Measurements from ENCODE around the gene HGD. TPM values are rescaled to one million over a fixed set of nuclear protein-coding genes. Genes with fewer than 3 reads are reported as not detected.

The HGD gene
- total RNA-seq, 1 donor from 2014 or later, result 0.19 TPM

DNA sequence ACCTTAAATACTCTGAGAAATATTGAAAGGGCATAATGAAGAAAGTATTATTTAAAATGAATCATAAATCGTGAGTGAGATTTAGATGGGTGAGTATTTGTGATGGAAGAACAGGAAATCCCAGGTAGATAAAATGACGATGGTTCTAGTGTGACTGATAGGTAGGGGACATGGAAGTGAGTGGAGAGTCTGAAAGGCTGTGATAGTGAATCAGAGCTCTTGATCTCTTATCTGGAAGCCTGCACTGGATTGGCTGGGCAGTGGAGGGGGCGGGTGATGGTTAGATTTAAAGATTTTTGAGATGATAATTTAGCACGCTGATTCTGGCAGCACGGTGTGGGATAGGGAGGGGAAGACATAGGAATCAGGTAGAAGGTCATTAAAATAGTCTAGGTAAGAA lies 20.1 kb downstream of the HGD start:
- Mint-ChIP-seq H3K36me3 (ENCODE audit: low read depth) (no peaks in the 10 kb centered on the region), H3K27ac (no peak overlapping the region), H3K4me3 (no peak overlapping the region)

DNA sequence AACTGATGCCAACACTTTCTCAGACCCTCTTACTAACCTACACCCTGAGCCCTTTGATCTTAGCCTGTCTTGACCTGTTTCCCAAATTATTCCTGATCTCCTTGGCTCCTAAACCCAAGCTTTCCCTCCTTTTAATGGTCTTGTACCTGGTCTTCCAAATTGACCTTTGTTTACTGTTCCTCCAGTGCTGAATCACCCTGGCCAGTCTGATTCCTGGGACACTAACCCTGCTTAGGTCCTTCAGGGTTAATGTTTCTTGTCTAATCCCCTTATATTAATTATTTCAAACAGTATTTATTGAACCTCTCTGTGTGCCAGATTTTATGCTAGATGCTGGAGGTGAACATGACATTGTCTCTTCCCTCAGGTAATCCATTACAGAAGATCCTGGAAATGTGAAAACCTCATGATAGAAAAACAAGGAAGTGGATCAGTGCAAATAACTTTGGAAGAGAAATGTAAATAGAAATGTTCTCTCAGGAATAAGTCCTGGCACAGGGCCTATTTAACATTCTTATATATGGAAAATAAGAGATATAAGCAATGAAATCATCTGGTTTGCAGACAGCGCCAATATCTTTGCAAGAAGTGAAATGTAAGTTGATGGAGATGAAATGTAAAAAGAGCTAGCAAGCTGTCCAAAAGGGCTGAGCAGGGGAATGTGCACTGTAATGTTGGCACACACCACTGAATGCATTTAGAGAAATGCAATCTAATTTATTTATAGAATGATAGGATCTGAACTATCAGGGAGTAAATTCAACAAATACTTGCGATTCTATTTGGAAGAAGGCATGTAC lies 20.7 kb downstream of the HGD start:
- Mint-ChIP-seq H3K27me3 (peaks cover 13% of the 10 kb centered on the region), H3K36me3 (ENCODE audit: low read depth) (no peaks in the 10 kb centered on the region), H3K27ac (no peak overlapping the region), H3K4me1 (no peaks in the 10 kb centered on the region), H3K9me3 (peaks cover 5% of the 10 kb centered on the region), H3K4me3 (no peak overlapping the region)
- no peak for DNase-seq
- intact Hi-C loops (cut with micrococcal nuclease), result no loop called here

More for the DNA sequence above, 20.1 kb downstream of the HGD start:
- no peak for DNase-seq
- H3K27me3 Mint-ChIP-seq, result peaks cover 13% of the 10 kb centered on the region
- peaks cover 5% of the 10 kb centered on the region for H3K9me3 Mint-ChIP-seq
- intact Hi-C loops (cut with micrococcal nuclease), result no loop called here
- H3K4me1 Mint-ChIP-seq, result no peaks in the 10 kb centered on the region

DNA sequence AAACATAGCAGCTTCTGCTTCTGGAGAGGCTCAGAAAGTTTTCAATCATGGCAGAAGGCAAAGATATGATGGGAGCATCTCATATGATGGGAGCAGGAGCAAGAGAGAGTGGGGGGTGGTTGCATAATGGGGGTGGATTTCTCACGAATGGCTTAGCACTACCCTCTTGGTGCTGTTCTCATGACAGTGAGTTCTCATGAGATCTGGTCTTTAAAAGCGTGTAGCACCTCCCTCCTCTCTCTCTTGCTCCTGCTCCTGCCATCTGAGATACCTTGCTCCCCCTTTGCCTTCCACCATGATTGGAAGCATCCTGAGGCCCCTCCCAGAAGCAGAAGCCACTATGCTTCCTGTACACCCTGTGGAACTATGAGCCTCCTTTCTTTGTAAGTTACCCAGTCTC lies 22.2 kb downstream of the HGD start:
- intact Hi-C loops (cut with micrococcal nuclease), result no loop called here
- no peak overlapping the region for H3K27ac Mint-ChIP-seq
- no peaks in the 10 kb centered on the region for H3K4me1 Mint-ChIP-seq
- no peak for DNase-seq
- H3K9me3 Mint-ChIP-seq, result peaks cover 5% of the 10 kb centered on the region
- H3K36me3 Mint-ChIP-seq (ENCODE audit: low read depth), result no peaks in the 10 kb centered on the region
- H3K27me3 Mint-ChIP-seq, result peaks cover 11% of the 10 kb centered on the region
- no peak overlapping the region for H3K4me3 Mint-ChIP-seq

DNA sequence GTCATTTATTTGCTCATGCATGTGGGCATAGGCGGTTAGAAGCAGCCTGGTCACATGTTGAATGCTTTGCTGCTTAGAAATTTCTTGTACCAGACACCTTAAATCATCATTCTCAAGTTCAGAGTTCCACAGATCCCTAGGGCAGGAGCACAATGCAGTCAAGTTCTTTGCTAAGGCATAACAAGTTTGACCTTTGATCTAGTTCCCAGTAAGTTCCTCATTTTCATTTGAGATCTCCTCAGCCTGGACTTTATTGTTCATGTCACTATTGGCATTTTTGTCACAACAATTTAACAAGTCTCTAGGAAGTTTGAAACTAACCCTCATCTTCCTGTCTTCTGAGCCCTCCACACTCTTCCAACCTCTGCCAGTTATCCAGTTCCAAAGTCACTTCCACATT lies 22.8 kb downstream of the HGD start:
- intact Hi-C loops (cut with micrococcal nuclease), result no loop called here
- peaks cover 10% of the 10 kb centered on the region for H3K27me3 Mint-ChIP-seq
- no peak overlapping the region for H3K4me3 Mint-ChIP-seq
- H3K4me1 Mint-ChIP-seq, result no peaks in the 10 kb centered on the region
- no peak overlapping the region for H3K27ac Mint-ChIP-seq
- no peaks in the 10 kb centered on the region for H3K36me3 Mint-ChIP-seq (ENCODE audit: low read depth)
- H3K9me3 Mint-ChIP-seq, result peaks cover 5% of the 10 kb centered on the region
- DNase-seq, result no peak

DNA sequence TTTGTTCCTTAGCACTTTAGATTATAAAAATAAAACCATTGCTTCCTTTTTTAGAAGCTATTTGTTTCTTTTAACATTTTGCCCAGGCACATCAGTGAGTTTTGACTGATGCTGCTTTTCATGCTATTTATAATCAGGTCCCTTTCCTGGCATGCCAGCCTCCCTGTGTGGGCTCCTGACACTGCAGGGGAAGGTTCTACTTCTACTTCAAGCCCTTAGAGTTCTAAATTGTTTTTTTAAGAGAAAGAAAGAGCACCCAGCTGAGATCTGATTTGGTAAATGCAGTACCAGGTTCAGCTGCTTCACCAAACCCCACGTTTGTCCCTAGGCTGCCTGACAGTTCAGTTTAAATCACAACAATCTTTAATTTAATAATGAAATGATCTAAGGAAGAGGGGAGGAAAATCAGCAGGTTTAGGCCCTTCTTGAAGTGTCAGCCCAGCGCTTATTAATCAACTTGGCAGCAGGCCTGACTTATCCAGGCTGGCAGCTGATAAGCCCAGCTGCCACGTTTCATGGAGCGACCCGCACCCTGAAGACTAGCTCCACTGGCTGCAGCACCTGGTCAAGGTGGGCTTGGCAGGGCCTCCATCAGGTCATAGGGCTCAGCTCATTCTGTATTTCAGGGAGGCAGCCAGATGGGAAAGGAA lies 29.0 kb downstream of the HGD start:
- Mint-ChIP-seq H3K4me3 (no peak overlapping the region), H3K9me3 (no peaks in the 10 kb centered on the region), H3K27me3 (no peaks in the 10 kb centered on the region), H3K27ac (no peak overlapping the region), H3K4me1 (no peaks in the 10 kb centered on the region), H3K36me3 (ENCODE audit: low read depth) (no peaks in the 10 kb centered on the region)
- intact Hi-C loops (cut with micrococcal nuclease), result no loop called here
- DNase-seq, result no peak

DNA sequence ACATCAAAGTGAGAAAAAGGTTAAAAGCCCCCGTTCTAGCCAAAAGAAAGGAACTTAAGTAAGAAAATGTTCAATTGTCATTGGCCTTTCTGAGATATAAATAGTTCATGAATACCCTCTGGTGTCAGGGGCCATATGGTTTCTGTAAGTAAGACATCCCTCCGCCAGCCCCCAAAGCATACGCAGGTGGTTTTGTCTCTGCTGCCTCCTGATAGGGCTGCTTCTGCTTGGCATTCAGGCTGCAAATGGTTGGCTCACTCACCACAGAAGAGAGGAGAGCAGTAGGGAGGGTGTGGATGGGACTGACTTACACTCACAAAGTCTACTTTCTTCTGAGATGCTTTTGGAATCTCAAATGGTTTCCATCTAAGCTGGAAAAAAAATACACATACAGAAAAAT lies 29.8 kb downstream of the HGD start:
- H3K9me3 Mint-ChIP-seq, result no peaks in the 10 kb centered on the region

DNA sequence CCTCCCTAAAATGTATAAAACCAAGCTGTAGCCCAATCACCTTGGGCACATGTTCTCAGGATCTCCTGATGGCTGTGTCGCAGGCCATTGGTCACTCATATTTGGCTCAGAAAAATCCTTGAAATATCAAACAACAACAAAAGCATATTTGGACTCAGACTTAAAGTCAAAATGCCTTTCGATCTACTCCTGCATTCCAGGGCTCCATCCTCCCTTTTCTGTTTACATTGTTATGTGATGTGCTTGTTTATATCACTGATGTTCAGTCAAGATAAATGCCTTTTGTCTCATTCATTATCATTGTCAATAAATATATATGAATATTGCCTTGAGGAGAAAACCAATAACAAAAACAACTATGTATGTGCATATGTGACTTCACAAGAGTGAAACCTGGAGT lies 31.7 kb downstream of the HGD start:
- no peaks in the 10 kb centered on the region for H3K9me3 Mint-ChIP-seq
- DNase-seq, result no peak
- H3K36me3 Mint-ChIP-seq (ENCODE audit: low read depth), result no peaks in the 10 kb centered on the region
- H3K27me3 Mint-ChIP-seq, result no peaks in the 10 kb centered on the region
- no peak overlapping the region for H3K27ac Mint-ChIP-seq
- intact Hi-C loops (cut with micrococcal nuclease), result no loop called here
- H3K4me3 Mint-ChIP-seq, result no peak overlapping the region
- H3K4me1 Mint-ChIP-seq, result no peaks in the 10 kb centered on the region

More for the DNA sequence above, 29.8 kb downstream of the HGD start:
- intact Hi-C loops (cut with micrococcal nuclease), result no loop called here
- Mint-ChIP-seq H3K27ac (no peak overlapping the region), H3K4me1 (no peaks in the 10 kb centered on the region), H3K36me3 (ENCODE audit: low read depth) (no peaks in the 10 kb centered on the region), H3K4me3 (no peak overlapping the region), H3K27me3 (no peaks in the 10 kb centered on the region)
- no peak for DNase-seq

DNA sequence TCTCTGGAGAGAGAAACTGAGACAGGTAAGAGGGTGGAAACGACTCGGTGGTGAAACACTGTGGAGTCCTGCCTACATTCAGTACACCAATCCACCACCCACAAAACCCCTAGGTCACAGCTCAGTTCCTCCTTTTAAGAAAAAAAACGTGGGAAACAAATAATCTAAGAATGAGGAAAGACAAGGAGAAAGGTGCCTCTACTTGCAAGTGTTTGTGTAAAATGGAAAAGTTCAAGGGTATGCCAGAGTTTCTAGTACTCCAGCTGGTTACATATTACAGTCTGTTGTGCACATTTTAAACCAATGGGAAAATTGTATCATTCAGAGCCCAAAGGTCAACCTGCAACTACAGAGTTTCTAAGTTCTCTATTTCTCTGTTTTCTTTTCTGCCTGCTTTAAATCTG lies 32.2 kb downstream of the HGD start:
- H3K27me3 Mint-ChIP-seq, result no peaks in the 10 kb centered on the region
- no peak overlapping the region for H3K27ac Mint-ChIP-seq
- no peak for DNase-seq
- intact Hi-C loops (cut with micrococcal nuclease), result no loop called here
- no peaks in the 10 kb centered on the region for H3K36me3 Mint-ChIP-seq (ENCODE audit: low read depth)
- H3K4me1 Mint-ChIP-seq, result no peaks in the 10 kb centered on the region
- H3K9me3 Mint-ChIP-seq, result no peaks in the 10 kb centered on the region
- no peak overlapping the region for H3K4me3 Mint-ChIP-seq

DNA sequence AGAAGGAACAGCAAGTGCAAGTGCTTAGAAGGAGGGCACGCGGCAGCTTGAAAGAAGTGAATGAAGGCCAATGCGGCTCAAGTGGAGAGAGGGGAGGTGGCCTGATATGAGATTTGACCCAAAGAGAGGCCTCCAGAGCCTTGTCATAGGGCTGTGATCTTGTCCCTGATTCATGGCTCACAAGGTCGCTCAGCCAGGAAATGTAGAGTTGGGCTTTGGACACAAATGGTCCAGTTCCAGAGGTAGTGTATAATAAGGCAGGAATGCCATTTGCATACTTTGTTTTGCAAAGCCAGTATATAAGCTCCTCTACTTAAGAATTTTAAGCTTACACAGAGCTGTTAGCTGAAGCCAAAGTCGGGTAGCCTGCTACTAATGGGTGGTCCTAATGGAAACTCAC lies 33.7 kb downstream of the HGD start:
- intact Hi-C loops (cut with micrococcal nuclease), result no loop called here
- no peaks in the 10 kb centered on the region for H3K4me1 Mint-ChIP-seq
- no peaks in the 10 kb centered on the region for H3K9me3 Mint-ChIP-seq
- DNase-seq, result no peak
- no peak overlapping the region for H3K27ac Mint-ChIP-seq
- no peaks in the 10 kb centered on the region for H3K27me3 Mint-ChIP-seq
- H3K36me3 Mint-ChIP-seq (ENCODE audit: low read depth), result no peaks in the 10 kb centered on the region
- no peak overlapping the region for H3K4me3 Mint-ChIP-seq

DNA sequence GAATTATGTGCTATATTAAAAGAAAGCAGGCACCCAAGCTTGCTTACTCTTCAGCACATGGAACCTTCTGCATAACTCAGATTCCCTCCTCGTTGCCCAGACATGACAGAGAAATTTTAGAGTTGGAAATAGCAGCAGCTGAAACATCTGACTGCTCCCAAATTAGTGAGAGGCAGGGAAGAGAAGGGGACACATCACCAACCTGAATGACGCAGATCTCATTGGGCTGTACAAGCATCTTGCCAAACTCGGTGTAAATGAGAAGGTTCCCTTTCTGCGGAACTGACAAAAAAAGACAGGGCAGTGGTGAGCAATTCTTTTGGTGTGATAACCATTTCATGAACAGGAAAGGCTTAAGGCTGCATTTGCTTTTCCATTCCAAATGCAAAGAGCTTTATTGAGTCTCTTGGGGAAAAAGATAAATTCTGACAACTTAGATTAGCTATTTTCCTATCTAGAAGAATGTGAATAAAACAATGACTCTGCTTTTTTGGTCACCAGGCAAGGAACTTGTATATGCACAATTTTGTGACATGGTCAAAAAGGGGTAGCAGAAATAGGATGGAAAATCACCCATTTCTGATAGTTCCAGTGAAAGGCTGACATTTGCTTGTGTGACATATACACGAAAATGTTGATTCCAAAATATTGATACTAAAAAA lies 35.1 kb downstream of the HGD start:
- intact Hi-C loops (cut with micrococcal nuclease), result no loop called here
- H3K4me3 Mint-ChIP-seq, result no peak overlapping the region
- no peaks in the 10 kb centered on the region for H3K9me3 Mint-ChIP-seq
- no peaks in the 10 kb centered on the region for H3K27me3 Mint-ChIP-seq
- DNase-seq, result no peak
- H3K36me3 Mint-ChIP-seq (ENCODE audit: low read depth), result no peaks in the 10 kb centered on the region
- no peak overlapping the region for H3K27ac Mint-ChIP-seq
- H3K4me1 Mint-ChIP-seq, result no peaks in the 10 kb centered on the region

DNA sequence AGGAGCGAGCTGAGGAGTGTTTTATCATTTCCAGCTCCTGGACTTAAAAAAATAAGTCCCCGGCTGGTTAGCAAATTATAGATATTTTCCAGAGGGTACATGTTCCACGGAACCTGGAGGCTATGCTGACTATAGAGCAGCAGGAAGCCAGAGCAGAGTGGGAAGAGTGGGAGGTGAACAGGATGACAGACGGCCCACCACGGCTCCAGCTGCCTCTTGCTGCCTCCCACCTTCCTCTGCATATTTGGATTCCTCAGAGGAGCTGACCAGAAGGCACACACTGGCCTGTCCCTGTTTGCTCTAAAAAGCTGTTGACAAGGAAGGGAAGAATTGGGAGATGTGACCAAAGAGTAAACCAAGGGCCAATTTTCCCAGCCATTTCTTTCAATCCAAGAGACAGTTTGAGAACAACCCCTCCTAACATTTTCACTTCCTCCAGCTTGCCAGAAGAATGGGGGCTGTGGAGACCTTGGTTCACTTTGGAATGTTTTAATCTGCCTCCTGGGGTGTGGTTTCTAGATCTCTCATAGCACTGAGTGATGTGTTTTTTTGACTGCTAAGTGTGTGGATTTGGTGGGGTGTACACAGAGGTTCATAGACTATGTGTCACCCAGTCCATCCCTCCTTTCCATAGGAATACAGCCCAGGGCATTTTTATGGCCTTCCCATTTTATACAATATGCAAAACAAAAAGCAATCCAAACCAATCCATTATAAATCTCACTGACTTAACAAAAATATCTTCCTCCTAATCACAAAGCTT lies 36.8 kb downstream of the HGD start:
- intact Hi-C loops (cut with micrococcal nuclease), result no loop called here
- H3K36me3 Mint-ChIP-seq (ENCODE audit: low read depth), result no peaks in the 10 kb centered on the region

DNA sequence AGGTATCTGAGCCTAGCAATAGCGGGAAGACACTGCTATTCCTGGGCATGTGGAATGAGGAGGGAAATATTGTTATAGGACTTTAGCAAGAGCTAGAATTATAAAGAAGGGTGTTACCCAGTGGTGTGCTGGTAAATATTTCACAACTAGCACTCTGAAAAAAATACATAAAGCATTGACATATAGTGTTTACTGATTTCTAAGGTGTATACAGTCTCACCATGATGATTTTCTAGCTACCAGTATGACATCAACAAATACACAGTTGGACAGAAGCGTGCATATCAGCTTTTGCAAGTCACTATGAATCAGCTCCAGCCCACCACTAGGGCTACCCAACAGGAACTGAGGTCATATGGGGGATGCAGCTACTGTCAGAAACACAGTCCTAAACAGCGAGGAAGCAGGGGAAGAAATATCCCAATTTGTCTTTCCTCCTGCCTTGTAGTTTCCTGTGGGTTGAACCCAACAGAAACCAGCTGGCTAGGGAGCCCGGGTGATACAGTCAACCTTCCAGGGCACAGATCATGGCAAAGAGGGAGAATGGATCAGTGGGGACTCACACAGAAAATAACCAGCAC lies 39.6 kb downstream of the HGD start:
- intact Hi-C loops (cut with micrococcal nuclease), result no loop called here
- H3K4me1 Mint-ChIP-seq, result no peaks in the 10 kb centered on the region
- no peaks in the 10 kb centered on the region for H3K36me3 Mint-ChIP-seq (ENCODE audit: low read depth)
- no peak for DNase-seq
- H3K4me3 Mint-ChIP-seq, result no peak overlapping the region
- peaks cover 4% of the 10 kb centered on the region for H3K9me3 Mint-ChIP-seq
- no peak overlapping the region for H3K27ac Mint-ChIP-seq
- no peaks in the 10 kb centered on the region for H3K27me3 Mint-ChIP-seq

More for the DNA sequence above, 36.8 kb downstream of the HGD start:
- no peaks in the 10 kb centered on the region for H3K4me1 Mint-ChIP-seq
- no peaks in the 10 kb centered on the region for H3K27me3 Mint-ChIP-seq
- DNase-seq, result no peak
- H3K9me3 Mint-ChIP-seq, result no peaks in the 10 kb centered on the region
- no peak overlapping the region for H3K27ac Mint-ChIP-seq
- no peak overlapping the region for H3K4me3 Mint-ChIP-seq

DNA sequence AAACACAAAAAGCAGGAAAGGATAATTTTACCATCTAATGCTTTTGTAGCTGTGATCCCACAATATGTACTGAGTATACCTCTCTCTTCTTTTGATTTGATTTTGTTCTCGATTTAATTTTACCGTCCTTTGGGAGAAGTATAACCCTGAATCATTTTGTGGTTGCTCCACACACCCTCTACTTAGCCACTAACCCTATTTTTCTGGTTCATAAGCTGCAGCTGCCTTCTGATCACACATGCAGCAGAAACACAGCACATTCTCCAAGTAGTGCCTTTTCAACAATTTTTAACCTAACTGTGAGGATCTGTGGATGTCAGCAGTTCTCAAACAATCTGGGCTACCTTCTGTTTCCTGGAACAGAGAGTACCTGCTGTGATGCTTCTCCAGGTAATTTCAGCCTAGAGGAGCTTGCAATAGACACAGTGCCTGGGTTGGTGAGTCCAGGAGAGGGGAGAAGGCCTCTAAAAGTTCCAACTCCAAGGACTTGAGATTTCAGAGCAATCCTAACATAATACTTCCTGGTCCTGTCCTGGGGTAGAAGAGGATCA lies 40.3 kb downstream of the HGD start:
- no peak for DNase-seq

More for the DNA sequence above, 40.3 kb downstream of the HGD start:
- H3K4me1 Mint-ChIP-seq, result no peaks in the 10 kb centered on the region
- peaks cover 5% of the 10 kb centered on the region for H3K9me3 Mint-ChIP-seq
- no peaks in the 10 kb centered on the region for H3K27me3 Mint-ChIP-seq
- intact Hi-C loops (cut with micrococcal nuclease), result no loop called here
- no peak overlapping the region for H3K4me3 Mint-ChIP-seq
- H3K36me3 Mint-ChIP-seq (ENCODE audit: low read depth), result no peaks in the 10 kb centered on the region
- H3K27ac Mint-ChIP-seq, result no peak overlapping the region
